T1000 (cell line): Measurements from ENCODE around the gene MMP1.

Experiments
- DNase-seq: peaks from one replicate; lab custom pipeline; 2025; ENCODE audit warnings: mixed read lengths; lab: John Stamatoyannopoulos, UW

The MMP1 gene

DNA sequence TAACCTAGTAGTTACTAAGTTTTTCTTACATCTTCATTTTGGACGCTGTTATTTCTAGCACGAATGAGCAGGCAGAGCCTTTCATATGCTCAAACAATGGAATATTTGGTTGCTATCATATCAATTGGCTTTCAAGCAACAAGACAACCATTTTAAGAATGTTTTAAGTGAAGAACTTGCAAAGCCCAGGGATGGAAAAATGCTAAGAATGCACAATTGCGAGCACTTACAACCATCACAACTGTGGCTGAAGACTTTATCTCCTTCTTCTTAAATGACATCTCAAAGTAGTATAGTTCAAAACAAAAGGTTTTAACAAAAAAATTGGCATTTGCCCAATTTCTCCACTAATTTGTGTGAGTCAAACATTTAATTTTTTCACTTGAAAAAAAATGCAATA is 8.3 kb upstream of the MMP1 start:
- DNase-seq: no peak

GRCh38 chr11:102802341-102802740 is 4.4 kb upstream of the MMP1 start:
- DNase-seq: no peak

DNA sequence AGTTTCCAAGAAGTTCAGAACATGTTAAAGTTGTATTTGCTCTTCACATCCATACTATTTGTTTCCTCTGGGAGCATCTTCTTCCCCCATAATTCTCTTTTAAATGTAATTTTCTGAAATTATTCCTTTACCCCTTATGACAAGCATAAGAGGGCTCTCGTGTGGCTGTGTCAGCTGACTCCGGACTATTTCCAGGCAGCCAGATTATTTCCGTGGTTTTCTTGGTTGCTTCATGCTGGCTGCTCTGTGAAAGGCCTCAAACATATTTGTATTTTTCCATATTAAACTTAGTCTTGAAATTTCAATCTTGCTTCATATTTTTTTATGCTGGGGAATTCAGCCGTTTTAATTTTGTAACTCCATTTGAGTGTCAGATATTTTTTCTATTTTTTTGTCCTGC is 2.8 kb upstream of the MMP1 start:
- no peak for DNase-seq

- DNase-seq: no peak
Measured at GRCh38 chr11:102799681-102800340, 1.9 kb upstream of the MMP1 start.

DNA sequence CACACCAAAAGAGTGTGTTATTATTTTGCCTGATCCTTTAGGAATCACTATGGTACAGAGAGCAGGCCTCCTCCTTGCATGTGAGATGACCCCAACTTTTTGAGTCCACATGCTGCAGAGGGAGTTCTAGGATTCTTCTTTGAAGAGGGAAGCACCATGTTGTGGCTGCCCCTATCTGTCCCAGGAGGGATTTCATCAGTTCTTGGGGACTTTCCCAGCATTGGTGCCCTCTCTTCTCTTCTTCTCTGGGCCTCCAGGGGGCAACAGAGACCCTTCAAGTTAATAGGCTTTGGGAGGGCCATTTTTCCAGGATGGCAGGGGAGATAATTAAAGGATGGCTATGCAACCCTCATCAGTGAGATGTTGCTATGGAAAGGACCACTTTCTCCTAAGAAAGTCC is 3.6 kb downstream of the MMP1 start:
- no peak for DNase-seq

- no peak for DNase-seq
Measured at GRCh38 chr11:102793677-102794290, 4.2 kb downstream of the MMP1 start.

GRCh38 chr11:102792604-102793003 is 5.4 kb downstream of the MMP1 start:
- DNase-seq: no peak

GRCh38 chr11:102791271-102792036 is 6.5 kb downstream of the MMP1 start:
- DNase-seq: no peak

- DNase-seq: no peak
Measured at GRCh38 chr11:102788334-102788995, 9.5 kb downstream of the MMP1 start.

- DNase-seq: no peak
Measured at GRCh38 chr11:102784380-102784779, 13.6 kb downstream of the MMP1 start.

DNA sequence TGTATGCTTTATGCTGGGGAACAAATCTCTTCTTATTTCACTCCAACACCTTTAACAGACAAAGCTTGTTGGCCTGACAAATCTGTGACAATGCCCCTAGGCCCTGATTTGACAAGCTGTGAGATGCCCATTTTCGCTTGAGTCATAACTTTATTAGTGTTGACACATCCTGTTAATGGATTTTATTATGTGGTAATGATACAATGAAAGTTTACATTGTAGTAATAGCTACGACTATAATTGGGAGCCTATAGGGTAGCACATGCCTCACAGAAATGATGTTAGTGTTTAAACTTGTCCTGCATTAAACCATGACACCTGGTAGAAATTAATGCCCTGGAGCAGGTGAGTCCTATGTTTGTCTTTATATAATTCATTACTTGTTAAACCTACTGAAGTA is 14.2 kb downstream of the MMP1 start:
- DNase-seq: no peak

- no peak for DNase-seq
Measured at GRCh38 chr11:102783016-102783415, 14.9 kb downstream of the MMP1 start.

- no peak for DNase-seq
Measured at GRCh38 chr11:102781676-102782075, 16.3 kb downstream of the MMP1 start.

GRCh38 chr11:102780491-102780918 is 17.5 kb downstream of the MMP1 start, which contains the start of gene MMP10:
Gene MMP10, minus strand, starts transcription at chr11:102780628. Its CDS starts 37 bp downstream, at chr11:102780591.
- DNase-seq: no peak

DNA sequence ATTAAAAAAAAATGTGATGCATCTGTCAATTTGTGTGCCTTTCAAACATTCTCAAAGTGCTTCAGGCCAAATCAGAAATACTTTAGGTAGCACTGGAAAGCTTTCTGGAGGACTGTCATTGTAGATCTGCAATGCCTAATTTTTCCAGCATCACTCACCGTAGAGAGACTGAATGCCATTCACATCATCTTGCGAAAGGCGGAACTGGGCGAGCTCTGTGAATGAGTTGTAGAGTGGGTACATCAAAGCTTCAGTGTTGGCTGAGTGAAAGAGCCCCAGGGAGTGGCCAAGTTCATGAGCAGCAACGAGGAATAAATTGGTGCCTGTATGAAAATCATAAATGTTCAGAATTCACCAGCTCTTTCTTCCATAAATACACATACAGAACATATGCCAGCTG is 21.5 kb downstream of the MMP1 start:
- no peak for DNase-seq

DNA sequence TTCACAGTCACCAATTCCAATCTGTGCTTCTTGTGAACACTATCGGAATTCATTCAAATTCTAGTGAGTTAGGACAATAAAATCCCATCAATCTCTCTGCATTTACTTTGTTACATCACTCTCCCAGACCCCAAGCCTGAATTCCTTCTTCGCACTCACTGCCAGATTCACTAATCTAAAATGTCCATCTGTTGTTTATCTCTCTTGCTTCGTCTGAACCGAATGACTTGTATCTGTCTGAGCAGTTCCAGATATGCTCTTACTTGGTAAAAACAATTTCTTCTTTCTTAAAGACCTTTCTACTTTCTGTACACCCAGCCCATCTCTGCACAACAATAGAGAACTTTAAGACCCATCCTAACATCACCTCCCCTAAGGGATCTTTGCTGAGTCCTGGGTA is 24.6 kb downstream of the MMP1 start:
- DNase-seq: no peak

GRCh38 chr11:102771351-102771750 is 26.6 kb downstream of the MMP1 start:
- no peak for DNase-seq

DNA sequence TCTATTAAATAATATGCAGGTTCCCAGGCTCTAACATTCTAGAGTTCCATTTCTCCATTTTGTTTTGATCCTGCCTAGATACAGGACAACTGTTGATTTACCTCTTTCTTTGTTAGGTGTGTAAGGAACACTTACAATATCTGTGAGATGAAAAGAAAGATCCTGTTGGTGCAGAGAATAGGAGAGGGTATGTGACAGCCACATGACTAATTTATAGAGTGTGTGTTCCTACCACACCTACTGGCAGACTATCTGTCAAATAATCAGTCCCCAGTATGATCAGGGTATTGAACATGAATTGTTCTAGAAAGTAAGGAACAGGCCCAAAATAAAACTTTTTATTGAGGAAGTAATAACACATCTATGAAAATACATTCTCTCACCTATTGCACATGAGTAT is 27.8 kb downstream of the MMP1 start:
- no peak for DNase-seq

- DNase-seq: no peak
Measured at GRCh38 chr11:102767800-102768199, 30.2 kb downstream of the MMP1 start.

GRCh38 chr11:102763440-102763839 is 34.5 kb downstream of the MMP1 start:
- DNase-seq: no peak

GRCh38 chr11:102762361-102762767 is 35.6 kb downstream of the MMP1 start:
- no peak for DNase-seq

- DNase-seq: no peak
Measured at GRCh38 chr11:102761646-102762238, 36.2 kb downstream of the MMP1 start.
